22Rv1 (cell line): ENCODE data around the gene RTN4R.

Experiments
- CTCF ChIP-seq: fragments of 450-650 bp; IDR thresholded peaks from 2 replicates; pipeline ENCODE4 v1.5.1; 2017; ENCODE audit warnings: mild to moderate bottlenecking
- ZFX ChIP-seq: fragments of 450-650 bp; IDR thresholded peaks from 2 replicates; pipeline ENCODE4 v1.6.1; 2017; ENCODE audit warnings: antibody characterized with exemption, borderline replicate concordance

DNA sequence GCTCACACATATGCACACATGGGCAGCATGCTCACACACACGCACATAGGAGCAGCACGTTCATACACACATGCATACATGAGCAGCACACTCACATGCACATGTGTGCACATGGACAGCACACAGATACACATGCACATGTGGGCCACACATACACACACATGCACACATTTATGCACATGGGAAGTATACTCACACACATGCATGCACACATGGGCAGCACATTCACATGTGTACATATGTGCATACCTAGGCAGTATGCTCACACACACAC is 42.5 kb downstream of the RTN4R start:
- TF ChIP-seq CTCF (no peak), ZFX (no peak)
